Smooth muscle cell (in vitro differentiated cells): ENCODE measurements around the gene ANAPC7. TPM values are rescaled to one million over a fixed set of nuclear protein-coding genes. Genes with fewer than 3 reads are reported as not detected.

ENCODE experiments used
- DNase-seq: peaks from one replicate; lab custom pipeline; 2025; ENCODE audit not compliant: unreplicated experiment; lab: John Stamatoyannopoulos, UW
- H2AFZ ChIP-seq: fragments of 200-600 bp; sonication (generic); 2 replicates; pipeline ENCODE4 v1.6.0; 2016; ENCODE audit warnings: antibody characterized with exemption, low read depth, mild to moderate bottlenecking
- H3F3A ChIP-seq: fragments of 200-600 bp; sonication (generic); 2 replicates; pipeline ENCODE4 v1.6.0; 2017; ENCODE audit warnings: antibody characterized with exemption, low read depth
- H3K27ac ChIP-seq: fragments of 200-600 bp; sonication (generic); 2 replicates; pipeline ENCODE4 v1.5.1; 2016; ENCODE audit warnings: low read depth, mild to moderate bottlenecking
- H3K27me3 ChIP-seq: fragments of 200-600 bp; sonication (generic); 2 replicates; pipeline ENCODE4 v1.6.1; 2016; ENCODE audit warnings: low read depth, mild to moderate bottlenecking
- H3K36me3 ChIP-seq: fragments of 200-600 bp; sonication (generic); 2 replicates; pipeline ENCODE4 v1.5.1; 2016; ENCODE audit warnings: low read depth
- H3K4me1 ChIP-seq: fragments of 200-600 bp; sonication (generic); 2 replicates; pipeline ENCODE4 v1.5.1; 2016; ENCODE audit warnings: low read depth
- H3K4me2 ChIP-seq: fragments of 200-600 bp; sonication (generic); 2 replicates; pipeline ENCODE4 v1.6.0; 2016; ENCODE audit warnings: mild to moderate bottlenecking
- H3K4me3 ChIP-seq: fragments of 200-600 bp; sonication (generic); 2 replicates; pipeline ENCODE4 v1.5.1; 2016; ENCODE audit warnings: mild to moderate bottlenecking
- H3K79me2 ChIP-seq: fragments of 200-600 bp; sonication (generic); 2 replicates; pipeline ENCODE4 v1.6.0; 2016; ENCODE audit warnings: low read depth, mild to moderate bottlenecking
- H3K9ac ChIP-seq: fragments of 200-600 bp; sonication (generic); 2 replicates; pipeline ENCODE4 v1.6.0; 2016; ENCODE audit warnings: low read depth
- H3K9me3 ChIP-seq: fragments of 200-600 bp; sonication (generic); replicated peaks from 2 replicates; pipeline ENCODE4 v1.5.1; 2016; ENCODE audit warnings: low read depth
- H4K20me1 ChIP-seq: fragments of 200-600 bp; sonication (generic); 2 replicates; pipeline ENCODE4 v1.6.0; 2016; ENCODE audit warnings: low read depth
- WGBS: methylation state at CpG from one replicate; pipeline ENCODE4 v1.1.7; 2016; ENCODE audit warnings: low lambda C conversion rate; 5-methylcytosine and 5-hydroxymethylcytosine counted together
- polyA plus RNA-seq: library from polyadenylated mRNA; unstranded; fragments of >200 nt; fragmentation: Nextera tagmentation; extraction: Ambion mirVana; gene quantifications from 2 replicates; pipeline ENCODE4 v1.2.1, GENCODE V29; 2016
- small RNA-seq: library from RNA; depleted of rRNA; stranded (forward); fragments of <200 nt; gene quantifications from one replicate; pipeline ENCODE3, GENCODE V24; 2014
- total RNA-seq: library from RNA; depleted of rRNA; stranded (reverse); fragments of >200 nt; gene quantifications from 2 replicates; pipeline ENCODE4 v1.2.3, GENCODE V29; 2014
- TF ChIP-seq, protein P1 (sequence below): fragments of 200-600 bp; sonication (generic); IDR thresholded peaks from 2 replicates; pipeline ENCODE4 v1.5.1; 2017; ENCODE audit warnings: borderline replicate concordance, mild to moderate bottlenecking, antibody characterized with exemption; ENCODE audit not compliant: insufficient read depth, poor library complexity, severe bottlenecking

ANAPC7 gene
- total and polyA plus RNA-seq, 2 experiments from 2014 or later, result 22.1 to 36.8 TPM

DNA sequence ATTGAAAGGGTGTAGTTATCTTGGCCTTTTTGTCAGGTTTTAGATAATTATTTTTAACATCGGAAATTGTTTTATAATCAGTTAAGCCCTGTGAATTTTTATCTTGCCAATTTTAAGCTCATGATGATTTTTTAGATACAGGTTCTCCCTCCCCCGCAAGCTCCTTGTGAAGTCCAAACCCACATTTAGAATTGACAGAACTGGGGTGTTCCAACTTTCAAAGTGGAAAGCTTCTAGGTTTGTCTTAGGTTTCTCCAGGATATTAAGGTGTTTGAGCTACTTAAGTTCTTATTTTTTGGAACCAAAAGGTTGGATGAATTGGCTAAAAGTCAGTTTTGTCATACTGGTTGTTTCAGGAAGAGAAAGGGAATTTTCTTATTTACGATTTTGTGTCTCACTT, 73.4 kb downstream of the ANAPC7 start:
- 93% methylated on average over 3 of the region's 3 CpGs for WGBS
- Histone ChIP-seq H3K9ac (no peak overlapping the region), H3K4me3 (no peak overlapping the region), H3K27ac (no peak overlapping the region), H2AFZ (no peak overlapping the region), H3K9me3 (no peaks in the 10 kb centered on the region), H3K79me2 (peaks cover 53% of the 10 kb centered on the region), H3F3A (peaks cover 6% of the 10 kb centered on the region), H3K4me1 (no peaks in the 10 kb centered on the region), H3K4me2 (no peak overlapping the region), H3K36me3 (peaks cover 31% of the 10 kb centered on the region), H4K20me1 (peaks cover 65% of the 10 kb centered on the region), H3K27me3 (no peaks in the 10 kb centered on the region)
- no peak for DNase-seq
- TF ChIP-seq, protein P1, sequence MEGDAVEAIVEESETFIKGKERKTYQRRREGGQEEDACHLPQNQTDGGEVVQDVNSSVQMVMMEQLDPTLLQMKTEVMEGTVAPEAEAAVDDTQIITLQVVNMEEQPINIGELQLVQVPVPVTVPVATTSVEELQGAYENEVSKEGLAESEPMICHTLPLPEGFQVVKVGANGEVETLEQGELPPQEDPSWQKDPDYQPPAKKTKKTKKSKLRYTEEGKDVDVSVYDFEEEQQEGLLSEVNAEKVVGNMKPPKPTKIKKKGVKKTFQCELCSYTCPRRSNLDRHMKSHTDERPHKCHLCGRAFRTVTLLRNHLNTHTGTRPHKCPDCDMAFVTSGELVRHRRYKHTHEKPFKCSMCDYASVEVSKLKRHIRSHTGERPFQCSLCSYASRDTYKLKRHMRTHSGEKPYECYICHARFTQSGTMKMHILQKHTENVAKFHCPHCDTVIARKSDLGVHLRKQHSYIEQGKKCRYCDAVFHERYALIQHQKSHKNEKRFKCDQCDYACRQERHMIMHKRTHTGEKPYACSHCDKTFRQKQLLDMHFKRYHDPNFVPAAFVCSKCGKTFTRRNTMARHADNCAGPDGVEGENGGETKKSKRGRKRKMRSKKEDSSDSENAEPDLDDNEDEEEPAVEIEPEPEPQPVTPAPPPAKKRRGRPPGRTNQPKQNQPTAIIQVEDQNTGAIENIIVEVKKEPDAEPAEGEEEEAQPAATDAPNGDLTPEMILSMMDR, result no peak

- peaks cover 57% of the 10 kb centered on the region for H3K79me2 ChIP-seq
- WGBS, result over 99% methylated on average over 4 of the region's 4 CpGs
- no peaks in the 10 kb centered on the region for H3K27me3 ChIP-seq
- no peaks in the 10 kb centered on the region for H3K4me1 ChIP-seq
- H3K9me3 ChIP-seq, result no peaks in the 10 kb centered on the region
- peaks cover 6% of the 10 kb centered on the region for H3F3A ChIP-seq
- peaks cover 31% of the 10 kb centered on the region for H3K36me3 ChIP-seq
- H4K20me1 ChIP-seq, result peaks cover 69% of the 10 kb centered on the region
- no peak for DNase-seq
- no peak overlapping the region for H3K4me3 ChIP-seq
- H3K27ac ChIP-seq, result no peak overlapping the region
- no peak overlapping the region for H2AFZ ChIP-seq
- no peak overlapping the region for H3K4me2 ChIP-seq
- H3K9ac ChIP-seq, result no peak overlapping the region
- TF ChIP-seq, protein P1, result no peak
Measured at GRCh38 chr12:110329710-110330109, 73.8 kb downstream of the ANAPC7 start.

Small RNAs within 50 kb of the gene (small RNA-seq; reads per million reads assigned to genes)
- not detected for gene RN7SL769P

Other genes with a start within 250 kb of the ANAPC7 start
- gene ATP2A2, start 122.5 kb downstream of the ANAPC7 start, total RNA-seq, result 103 and 104 TPM in 2 replicates
- 47.6 and 53.7 TPM in 2 replicates for gene ATP2A2, start 122.5 kb downstream of the ANAPC7 start, polyA plus RNA-seq
- gene ARPC3, start 46.6 kb upstream of the ANAPC7 start, total RNA-seq, result 349 and 507 TPM in 2 replicates
- gene ARPC3, start 46.6 kb upstream of the ANAPC7 start, polyA plus RNA-seq, result 338 and 393 TPM in 2 replicates
- gene GPN3, start 64.5 kb upstream of the ANAPC7 start, total RNA-seq, result 21.7 and 23.8 TPM in 2 replicates
- gene GPN3, start 64.5 kb upstream of the ANAPC7 start, polyA plus RNA-seq, result 41.5 and 41.7 TPM in 2 replicates
- gene FAM216A, start 65.1 kb upstream of the ANAPC7 start, total RNA-seq, result 9.1 and 13.3 TPM in 2 replicates
- 11.3 and 14.0 TPM in 2 replicates for gene FAM216A, start 65.1 kb upstream of the ANAPC7 start, polyA plus RNA-seq
- 72.9 and 85.1 TPM in 2 replicates for gene VPS29, start 98.4 kb upstream of the ANAPC7 start, total RNA-seq
- 136 TPM in 2 replicates for gene VPS29, start 98.4 kb upstream of the ANAPC7 start, polyA plus RNA-seq
- gene RAD9B, start 98.6 kb upstream of the ANAPC7 start, total RNA-seq, result not detected in 2 replicates
- 0.64 TPM in 1 of 2 replicates, not detected in the other for gene RAD9B, start 98.6 kb upstream of the ANAPC7 start, polyA plus RNA-seq
- 8.9 and 9.4 TPM in 2 replicates for gene PPTC7, start 179.6 kb upstream of the ANAPC7 start, total RNA-seq
- 3.6 and 4.5 TPM in 2 replicates for gene PPTC7, start 179.6 kb upstream of the ANAPC7 start, polyA plus RNA-seq
- 26.4 and 28.4 TPM in 2 replicates for gene TCTN1, start 210.4 kb upstream of the ANAPC7 start, total RNA-seq
- 22.5 and 26.2 TPM in 2 replicates for gene TCTN1, start 210.4 kb upstream of the ANAPC7 start, polyA plus RNA-seq